Fibroblast of upper back skin (primary cell): ENCODE results near the gene CXXC5.

Experiments
- DNase-seq: peaks from one replicate; pipeline ENCODE4 v3.0.0-alpha.2; 2013

CXXC5 gene

DNA sequence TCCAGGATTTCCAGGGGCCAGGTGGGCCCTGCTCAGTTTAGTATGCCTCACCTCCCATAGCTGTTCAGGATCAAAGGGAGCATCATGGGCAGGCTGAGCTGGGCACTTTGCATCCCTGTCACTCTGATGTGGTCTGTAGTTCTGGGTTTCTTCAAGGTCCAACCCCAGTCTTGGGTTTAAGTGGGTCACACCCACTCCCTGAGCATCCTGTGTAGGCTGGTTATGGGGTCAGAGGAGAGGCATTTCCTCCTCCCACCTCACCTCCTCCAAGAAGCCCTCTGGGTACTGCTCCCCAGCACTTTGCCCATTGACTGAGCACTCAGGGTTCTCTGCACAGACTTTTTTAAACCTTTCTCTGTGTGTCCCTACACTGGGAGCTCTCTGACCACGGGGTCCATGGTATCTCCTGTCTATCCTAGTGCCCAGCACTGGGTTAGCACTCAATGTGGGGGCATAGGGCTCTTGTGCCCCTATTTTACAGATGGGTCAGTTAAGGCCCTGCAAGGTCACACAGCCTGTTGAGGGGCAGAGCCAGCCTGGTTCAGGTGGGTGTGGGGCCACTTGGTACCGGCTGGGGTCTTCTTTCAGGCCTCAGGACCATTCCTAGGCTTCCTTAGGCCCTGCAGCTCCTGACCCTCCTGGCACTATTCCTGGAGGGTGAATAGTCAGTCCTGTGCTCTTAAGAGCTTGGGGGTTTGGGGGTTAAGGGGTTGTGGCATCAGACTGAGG is 19.0 kb downstream of the CXXC5 start:
- no peak for DNase-seq

- peak; percentile 41 for DNase-seq
Observed at GRCh38 chr5:139667730-139668063, 19.5 kb downstream of the CXXC5 start.

DNA sequence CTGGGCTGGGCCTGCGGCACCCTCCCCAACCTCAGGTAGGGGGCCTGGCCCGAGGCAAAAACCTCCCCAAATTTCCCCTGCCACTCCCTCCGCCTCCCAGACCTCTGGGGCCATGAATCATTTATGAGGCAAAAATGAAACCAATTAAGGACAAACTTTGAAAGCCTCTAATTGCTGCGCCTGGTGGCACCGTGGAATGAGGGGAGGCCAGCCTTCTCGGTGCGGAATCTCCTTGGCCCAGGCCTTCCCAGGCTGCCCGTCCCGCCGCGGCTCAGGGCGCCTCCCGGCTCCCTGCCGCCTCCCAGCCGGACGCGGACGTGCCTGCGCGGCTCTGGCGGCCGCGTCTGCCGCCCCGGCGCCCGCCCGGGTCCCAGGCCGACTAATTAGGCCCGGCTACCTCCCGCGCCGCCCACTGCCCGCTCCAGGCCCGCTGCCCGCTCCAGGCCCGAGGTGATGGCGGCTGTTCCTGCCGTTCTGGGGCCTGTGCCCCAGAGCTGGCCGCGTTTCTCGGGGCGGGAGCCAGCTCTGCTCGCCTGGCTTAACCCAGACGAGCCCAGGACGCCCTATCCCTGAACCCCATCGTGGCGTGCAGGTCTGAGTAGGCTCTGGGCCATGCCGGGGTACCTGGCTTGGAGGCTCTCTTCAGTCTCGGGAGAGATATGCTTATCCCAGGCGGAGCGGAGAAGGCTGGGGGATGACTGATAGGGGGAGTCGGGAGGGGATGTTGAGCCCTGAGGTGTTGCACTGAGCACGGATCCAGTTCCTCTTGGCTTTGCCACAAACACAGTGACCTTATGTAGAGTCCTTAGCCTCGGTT is 20.1 kb downstream of the CXXC5 start:
- DNase-seq: peak; percentile 30

DNA sequence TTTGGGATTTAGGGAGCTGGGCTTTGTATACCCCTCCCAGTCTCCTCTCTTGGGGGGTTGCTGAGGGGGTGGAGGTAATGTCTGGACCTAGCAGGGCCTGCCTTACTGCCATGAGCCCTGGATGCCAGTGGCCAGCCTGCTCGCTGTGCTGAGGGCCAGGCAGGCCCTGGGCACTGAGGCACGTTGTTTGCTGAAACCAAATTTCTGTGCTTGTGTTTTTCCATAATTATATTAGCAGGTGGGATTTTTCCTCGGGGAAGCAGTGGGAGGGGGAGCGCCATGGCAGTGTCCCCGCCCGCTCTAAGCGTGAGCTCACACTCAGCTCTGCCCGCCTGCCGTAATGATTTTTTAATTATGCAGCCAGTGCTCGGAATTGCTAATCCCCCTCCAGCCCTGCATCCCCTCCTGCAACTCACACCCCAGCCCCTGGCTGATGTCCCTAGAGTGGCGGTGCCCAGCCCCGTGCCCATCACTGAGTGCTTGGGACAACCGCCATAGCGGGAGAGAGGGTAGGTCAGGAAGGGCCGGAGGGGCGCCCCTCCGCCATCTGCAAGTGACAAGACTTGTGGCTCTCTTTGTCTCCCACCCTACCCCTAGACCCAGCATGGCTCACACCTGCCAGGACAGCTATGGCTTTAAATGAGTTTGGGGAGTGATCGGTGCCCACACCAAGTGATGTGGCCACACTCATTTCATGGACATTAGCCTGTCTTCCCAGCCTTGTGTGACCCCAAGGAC is 20.9 kb downstream of the CXXC5 start:
- DNase-seq: no peak

- DNase-seq: no peak
Observed at GRCh38 chr5:139669662-139670368, 21.7 kb downstream of the CXXC5 start.

DNA sequence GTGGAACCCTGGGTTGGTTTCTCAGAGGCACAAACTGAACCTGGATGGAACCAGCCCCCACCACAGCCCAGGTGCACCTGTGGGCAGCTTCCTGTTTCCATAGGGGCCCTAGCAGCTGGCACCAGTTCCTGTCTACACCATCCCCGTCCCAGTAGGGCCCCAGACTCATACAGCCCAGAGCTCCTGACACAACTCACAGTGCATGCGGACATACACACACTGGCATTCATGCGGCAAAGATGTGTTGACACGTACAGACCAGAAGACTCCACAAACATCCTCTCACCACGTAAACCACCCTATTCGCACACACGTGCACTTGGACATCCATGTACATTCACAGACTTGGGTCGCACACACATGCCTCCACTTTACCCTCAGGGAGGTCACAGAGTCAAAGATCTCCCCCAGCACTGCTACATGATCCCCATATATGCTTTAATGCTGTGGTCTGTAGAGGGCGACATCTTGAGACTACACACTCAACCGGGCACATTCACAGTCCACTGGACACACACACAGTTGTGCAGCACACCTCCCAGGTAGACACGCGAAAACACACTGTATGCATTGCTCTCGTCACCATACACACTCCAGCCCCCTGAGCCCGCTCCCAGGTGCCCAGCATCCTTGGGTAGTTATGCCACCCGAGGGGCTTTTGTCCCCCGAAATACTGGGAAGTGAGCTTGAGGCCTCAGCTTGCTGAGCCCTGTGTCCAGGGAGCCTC is 22.4 kb downstream of the CXXC5 start:
- DNase-seq: no peak

- DNase-seq: no peak
Observed at GRCh38 chr5:139671096-139671841, 23.1 kb downstream of the CXXC5 start.

GRCh38 chr5:139675213-139675612 is 27.1 kb downstream of the CXXC5 start:
- DNase-seq: no peak

- no peak for DNase-seq
Observed at GRCh38 chr5:139675825-139676224, 27.7 kb downstream of the CXXC5 start.

DNA sequence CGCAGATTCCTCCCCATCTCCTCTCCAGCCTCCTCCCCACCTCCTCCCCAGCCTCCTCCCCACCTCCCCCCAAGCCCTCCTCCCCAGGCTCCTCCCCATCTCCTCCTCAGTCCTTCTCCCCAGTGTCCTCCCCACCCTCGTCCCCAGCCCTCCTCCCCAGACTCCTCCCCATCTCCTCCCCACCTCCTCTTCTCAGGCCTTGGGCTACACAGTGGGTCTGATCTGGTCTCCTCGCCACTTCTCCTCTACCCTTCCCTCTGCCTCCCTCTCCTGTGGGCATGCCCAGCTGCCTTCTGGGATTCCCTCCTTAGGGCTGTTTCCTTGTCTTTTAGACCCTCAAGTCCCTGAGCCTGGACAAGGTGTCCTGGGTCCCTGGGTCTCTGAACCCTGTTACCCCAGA is 28.3 kb downstream of the CXXC5 start:
- DNase-seq: no peak

- no peak for DNase-seq
Observed at GRCh38 chr5:139676951-139677735, 29.0 kb downstream of the CXXC5 start.

DNA sequence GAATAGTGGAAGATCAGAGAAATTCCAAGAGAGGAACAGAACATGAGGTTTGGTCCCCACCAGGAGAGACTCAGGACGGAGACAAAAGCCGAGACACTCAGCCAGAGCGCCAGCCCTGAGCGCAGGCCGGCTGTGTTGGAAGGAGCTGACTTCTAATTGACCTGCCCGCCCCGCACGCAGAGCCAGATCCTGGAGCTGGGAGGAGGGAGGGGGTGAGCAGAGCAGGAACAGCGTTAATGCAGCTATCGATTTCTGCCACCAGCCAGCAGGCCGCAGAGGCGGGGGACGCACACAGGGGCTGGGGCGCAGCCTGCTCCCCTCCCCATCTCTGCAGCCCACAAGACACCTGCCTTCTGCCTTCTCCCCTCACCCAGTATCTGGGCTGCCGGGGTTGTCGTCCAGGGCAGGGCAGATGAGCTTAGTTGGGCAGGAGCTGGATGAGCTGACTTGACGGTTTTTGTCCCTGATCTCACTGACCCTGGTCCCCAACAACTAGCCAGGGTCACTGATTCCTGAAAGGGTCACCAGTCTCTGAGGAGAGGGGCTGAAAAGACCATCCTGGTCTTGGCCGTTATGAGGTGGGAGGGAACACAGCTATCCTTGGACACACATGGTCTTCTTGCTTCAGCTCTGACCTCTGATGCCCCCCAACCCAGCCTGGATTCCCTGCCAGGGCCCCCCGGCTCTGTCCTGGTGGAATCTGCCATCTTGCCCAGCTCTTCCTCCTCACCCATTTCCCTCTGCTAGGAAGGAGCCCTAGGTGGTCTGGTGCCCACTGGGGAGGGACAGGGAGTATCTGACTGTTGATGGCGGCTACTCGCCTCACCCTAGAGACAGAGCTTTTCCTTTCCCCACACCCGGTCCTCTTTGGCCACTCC is 29.8 kb downstream of the CXXC5 start:
- DNase-seq: no peak

GRCh38 chr5:139678751-139679750 is 30.9 kb downstream of the CXXC5 start:
- peak; percentile 33 for DNase-seq

- no peak for DNase-seq
Observed at GRCh38 chr5:139680368-139681111, 32.4 kb downstream of the CXXC5 start.

GRCh38 chr5:139681112-139681458 is 32.9 kb downstream of the CXXC5 start:
- no peak for DNase-seq

DNA sequence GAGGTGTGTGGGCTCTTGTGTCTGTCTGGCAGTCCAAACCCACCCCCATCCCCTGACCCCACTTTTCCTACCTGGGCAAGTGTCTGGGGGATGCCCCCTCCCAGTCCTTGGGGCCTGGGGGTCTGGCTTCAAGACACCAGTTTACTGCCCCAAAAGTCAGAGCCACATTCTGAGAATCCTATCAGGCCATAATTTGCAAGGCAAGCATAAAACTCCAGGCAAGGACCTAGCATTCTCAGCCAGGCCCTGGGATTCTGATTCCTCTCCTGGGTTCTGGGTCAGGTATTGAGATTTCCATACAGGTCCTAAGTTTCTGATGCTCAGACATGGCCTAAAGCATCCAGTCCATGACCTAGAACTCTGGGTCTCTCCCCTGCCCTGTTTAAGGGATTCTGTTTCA is 33.3 kb downstream of the CXXC5 start:
- DNase-seq: no peak

- DNase-seq: no peak
Observed at GRCh38 chr5:139682016-139682975, 34.1 kb downstream of the CXXC5 start.
